ENCODE measurements around the gene SEPTIN12. TPM values are rescaled to one million over a fixed set of nuclear protein-coding genes. Genes with fewer than 3 reads are reported as not detected.

Gene SEPTIN12
- total and polyA plus RNA-seq, 2 donors (not counting 3 experiments of a cell fraction or from before 2014, with no cell fraction given), result not detected

- dilution Hi-C loops (cut with MboI; ENCODE audit: extremely low pct_ligation_motif_present, low sequenced_read_pairs), result no loop called here
- Histone ChIP-seq H4K20me1 (replicated peaks; ENCODE audit: control insufficient read depth, extremely low read depth, insufficient read depth, low read length) (no peaks in the 10 kb centered on the region), H3K27ac (ENCODE audit: insufficient read depth, low read depth, low read length) (no peak overlapping the region), H3K4me1 (ENCODE audit: control insufficient read depth, extremely low read depth, insufficient read depth, low read length) (no peaks in the 10 kb centered on the region), H2AFZ (ENCODE audit: low read depth, low read length) (no peak overlapping the region), H3K4me2 (ENCODE audit: insufficient read depth, low read length) (no peak overlapping the region), H3K9me1 (replicated peaks; ENCODE audit: control insufficient read depth, extremely low read depth, insufficient read depth, low read length) (no peaks in the 10 kb centered on the region), H3K27me3 (ENCODE audit: control insufficient read depth in 2 of 2, insufficient read depth in 2 of 2, low read length in 2 of 2) (no peaks in the 10 kb centered on the region), H3K9me3 (replicated peaks; ENCODE audit: control insufficient read depth, insufficient read depth, low read length) (no peaks in the 10 kb centered on the region), H3K79me2 (ENCODE audit: control insufficient read depth, insufficient read depth, low read length) (no peaks in the 10 kb centered on the region), H3K4me3 (replicated peaks in 1 of 3; ENCODE audit: insufficient read depth in 1 of 3, low read depth in 1 of 3, low read length in 3 of 3) (no peak overlapping the region), H3K9ac (replicated peaks; ENCODE audit: extremely low read depth, insufficient read depth, low read length) (no peak overlapping the region), H3K36me3 (ENCODE audit: control insufficient read depth in 2 of 2, extremely low read depth in 1 of 2, insufficient read depth in 2 of 2, low read length in 2 of 2) (peaks cover 11 to 42% of the 10 kb centered on the region in 2 experiments)
- ChIA-PET CTCF (interaction anchor here (0.8 kb wide), 1 partner anchor 12 kb away, joined by 3 read pairs; no protein-coding TSS in a partner anchor), POLR2A (no interaction called here)
- no peak for FAIRE-seq
- intact Hi-C loops (cut with micrococcal nuclease), result no loop called here
- no TSS peak for BruUV-seq (replicated peaks)
- no peak for TF ChIP-seq POLR2A (IDR thresholded peaks at IDR 0.05; ENCODE audit: low read depth, low read length)
- TF ChIP-seq MAX (IDR thresholded peaks at IDR 0.05; ENCODE audit: insufficient read depth, insufficient read length), result no peak
- no peak for TF ChIP-seq GATA2 (IDR thresholded peaks at IDR 0.05; ENCODE audit: insufficient read depth, insufficient read length, low read depth, low read length)
- no peak for TF ChIP-seq CTCF (IDR thresholded peaks at IDR 0.05; ENCODE audit: extremely low read depth in 1 of 2, insufficient read depth in 1 of 2, low read depth in 1 of 2, low read length in 2 of 2)
- no peak for TF ChIP-seq JUN (IDR thresholded peaks at IDR 0.05; ENCODE audit: borderline replicate concordance, insufficient read depth, insufficient read length, low read depth)
- no peak for TF ChIP-seq EZH2 (IDR thresholded peaks at IDR 0.05; ENCODE audit: borderline replicate concordance, low read depth, low read length, severe bottlenecking)
- TF ChIP-seq POLR2AphosphoS5 (IDR thresholded peaks at IDR 0.05; ENCODE audit: insufficient read depth, low read depth, low read length), result no peak
- no peak for TF ChIP-seq FOS (IDR thresholded peaks at IDR 0.05; ENCODE audit: borderline replicate concordance, insufficient read depth, low read length)
- TF ChIP-seq MYC (IDR thresholded peaks at IDR 0.05; ENCODE audit: low read depth, low read length), result no peak
- DNase-seq (ENCODE audit: low read depth, low spot score), result no peak
Measured at GRCh38 chr16:4814542-4815173, 26.5 kb upstream of the SEPTIN12 start.

All from endothelial cell of umbilical vein (primary cell).